ENCODE measurements around the gene TBC1D5. TPM values are rescaled to one million over a fixed set of nuclear protein-coding genes. Genes with fewer than 3 reads are reported as not detected.
"Not testable (repeated sequence)": the region's sequence is repeated elsewhere in the genome, so short reads cannot be mapped to it uniquely, and the experiment has no call there.

TBC1D5 gene
- total RNA-seq, 1 donor from 2014 or later, result 75.6 TPM

DNA sequence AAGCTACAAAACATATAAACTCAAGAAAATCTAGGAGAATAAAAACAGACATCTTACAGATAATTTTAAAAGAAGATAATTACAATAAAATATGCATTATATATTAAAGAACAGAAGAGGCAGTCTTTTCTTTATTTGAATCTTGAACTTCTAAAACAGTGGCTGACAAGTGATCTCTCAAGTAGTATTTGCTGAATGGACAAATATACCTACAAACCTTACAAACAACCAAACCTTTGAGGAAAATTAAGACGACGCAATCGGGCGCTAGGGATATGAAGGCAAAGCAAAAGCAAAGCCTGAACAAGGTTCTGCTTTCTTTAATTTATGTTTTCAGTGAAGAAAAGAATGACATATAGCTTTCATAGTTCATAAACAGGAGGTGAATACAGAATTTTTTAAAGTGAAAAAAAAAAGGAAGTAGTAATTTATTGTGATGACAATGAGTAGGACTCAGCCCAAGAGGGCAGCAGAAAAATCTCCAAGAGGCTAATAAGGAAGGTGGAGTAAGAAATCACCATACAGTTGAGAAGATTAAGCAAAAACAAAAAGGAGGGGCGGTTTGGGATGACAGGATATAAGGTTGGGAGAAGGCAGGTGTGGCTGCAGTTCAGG, 347.8 kb downstream of the TBC1D5 start:
- H3K27ac ChIP-seq, result no peak overlapping the region
- H3K9me3 ChIP-seq, result no peaks in the 10 kb centered on the region
- no peaks in the 10 kb centered on the region for H3K27me3 ChIP-seq (ENCODE audit: low read depth)
- DNase-seq (no peak), ATAC-seq (no peak)
- no peak overlapping the region for H3K4me3 ChIP-seq
- H3K4me1 ChIP-seq, result no peaks in the 10 kb centered on the region
- TF ChIP-seq, protein P1, sequence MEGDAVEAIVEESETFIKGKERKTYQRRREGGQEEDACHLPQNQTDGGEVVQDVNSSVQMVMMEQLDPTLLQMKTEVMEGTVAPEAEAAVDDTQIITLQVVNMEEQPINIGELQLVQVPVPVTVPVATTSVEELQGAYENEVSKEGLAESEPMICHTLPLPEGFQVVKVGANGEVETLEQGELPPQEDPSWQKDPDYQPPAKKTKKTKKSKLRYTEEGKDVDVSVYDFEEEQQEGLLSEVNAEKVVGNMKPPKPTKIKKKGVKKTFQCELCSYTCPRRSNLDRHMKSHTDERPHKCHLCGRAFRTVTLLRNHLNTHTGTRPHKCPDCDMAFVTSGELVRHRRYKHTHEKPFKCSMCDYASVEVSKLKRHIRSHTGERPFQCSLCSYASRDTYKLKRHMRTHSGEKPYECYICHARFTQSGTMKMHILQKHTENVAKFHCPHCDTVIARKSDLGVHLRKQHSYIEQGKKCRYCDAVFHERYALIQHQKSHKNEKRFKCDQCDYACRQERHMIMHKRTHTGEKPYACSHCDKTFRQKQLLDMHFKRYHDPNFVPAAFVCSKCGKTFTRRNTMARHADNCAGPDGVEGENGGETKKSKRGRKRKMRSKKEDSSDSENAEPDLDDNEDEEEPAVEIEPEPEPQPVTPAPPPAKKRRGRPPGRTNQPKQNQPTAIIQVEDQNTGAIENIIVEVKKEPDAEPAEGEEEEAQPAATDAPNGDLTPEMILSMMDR (IDR thresholded peaks at IDR 0.05), result no peak
- H3K36me3 ChIP-seq, result no peaks in the 10 kb centered on the region
- intact Hi-C loops (cut with DNase I), result no loop called here

DNA sequence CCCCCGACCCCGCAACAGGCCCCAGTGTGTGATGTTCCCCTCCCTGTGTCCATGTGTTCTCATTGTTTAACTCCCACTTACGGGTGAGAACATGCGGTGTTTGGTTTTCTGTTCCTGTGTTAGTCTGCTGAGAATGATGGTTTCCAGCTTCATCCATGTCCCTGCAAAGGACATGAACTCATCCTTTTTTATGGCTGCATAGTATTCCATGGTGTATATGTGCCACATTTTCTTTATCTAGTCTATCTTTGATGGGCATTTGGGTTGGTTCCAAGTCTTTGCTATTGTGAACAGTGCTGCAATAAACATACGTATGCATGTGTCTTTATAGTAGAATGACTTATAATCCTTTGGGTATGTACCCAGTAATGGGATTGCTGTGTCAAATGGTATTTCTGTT, 349.9 kb downstream of the TBC1D5 start:
- DNase-seq; H3K4me1 ChIP-seq; H3K36me3 ChIP-seq; ATAC-seq; H3K9me3 ChIP-seq; H3K4me3 ChIP-seq; H3K27ac ChIP-seq; intact Hi-C loops (cut with DNase I); H3K27me3 ChIP-seq (ENCODE audit: low read depth): not testable (repeated sequence)

- Histone ChIP-seq H3K4me1 (no peaks in the 10 kb centered on the region), H3K36me3 (no peaks in the 10 kb centered on the region), H3K9me3 (no peaks in the 10 kb centered on the region), H3K27ac (no peak overlapping the region), H3K27me3 (ENCODE audit: low read depth) (no peaks in the 10 kb centered on the region), H3K4me3 (no peak overlapping the region)
- no peak for ATAC-seq
- DNase-seq, result no peak
- TF ChIP-seq, protein P1 (IDR thresholded peaks at IDR 0.05), result no peak
- intact Hi-C loops (cut with DNase I), result no loop called here
Measured at GRCh38 chr3:17390785-17391184, 351.6 kb downstream of the TBC1D5 start.

DNA sequence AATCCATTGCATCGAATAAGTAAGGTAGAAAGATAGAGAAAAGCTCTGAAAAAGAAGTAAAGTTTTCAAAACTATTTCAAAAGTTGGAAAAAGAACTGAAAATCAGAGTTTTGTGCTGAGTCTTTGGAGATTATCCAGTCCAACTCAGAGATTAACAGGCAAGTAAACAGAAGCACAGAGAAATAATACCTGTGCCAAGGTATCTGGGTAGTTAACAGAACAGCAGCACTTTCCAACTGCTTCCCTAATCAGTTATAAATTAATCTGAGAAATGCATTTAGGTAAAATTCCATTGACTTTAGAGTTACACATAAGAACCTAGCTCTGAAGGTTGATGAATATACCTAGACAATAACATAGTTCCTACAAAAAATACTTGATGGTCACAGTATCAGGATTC, 355.3 kb downstream of the TBC1D5 start:
- Histone ChIP-seq H3K4me3 (no peak overlapping the region), H3K27me3 (ENCODE audit: low read depth) (no peaks in the 10 kb centered on the region), H3K4me1 (peaks cover 9% of the 10 kb centered on the region), H3K27ac (no peak overlapping the region), H3K9me3 (no peaks in the 10 kb centered on the region), H3K36me3 (no peaks in the 10 kb centered on the region)
- ATAC-seq (no peak), DNase-seq (no peak)
- intact Hi-C loops (cut with DNase I), result no loop called here
- TF ChIP-seq, protein P1 (IDR thresholded peaks at IDR 0.05), result no peak

DNA sequence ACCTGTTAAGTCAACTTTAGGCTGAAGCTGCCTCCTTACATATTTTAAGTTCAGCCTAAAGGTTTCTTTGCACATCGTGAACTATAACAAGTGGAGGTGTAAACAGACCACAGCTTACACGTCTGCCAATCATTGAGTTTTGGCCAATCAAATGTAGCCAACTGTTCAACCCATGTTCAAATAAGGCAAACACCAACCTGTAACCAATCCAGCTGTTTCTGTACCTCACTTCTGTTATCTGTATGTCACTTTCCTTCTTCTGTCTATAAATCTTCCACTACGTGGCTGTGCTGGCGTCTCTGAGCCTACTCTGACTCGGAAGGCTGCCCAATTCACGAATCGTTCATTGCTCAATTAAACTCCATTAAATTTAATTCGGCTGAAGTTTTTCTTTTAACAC, 356.0 kb downstream of the TBC1D5 start:
- TF ChIP-seq, protein P1 (IDR thresholded peaks at IDR 0.05), result no peak
- Histone ChIP-seq H3K27ac (no peak overlapping the region), H3K4me3 (no peak overlapping the region), H3K27me3 (ENCODE audit: low read depth) (no peaks in the 10 kb centered on the region), H3K36me3 (no peaks in the 10 kb centered on the region), H3K9me3 (no peaks in the 10 kb centered on the region), H3K4me1 (peaks cover 9% of the 10 kb centered on the region)
- intact Hi-C loops (cut with DNase I), result no loop called here
- ATAC-seq (no peak), DNase-seq (no peak)

GRCh38 chr3:17384567-17385296, 357.7 kb downstream of the TBC1D5 start:
- Histone ChIP-seq H3K9me3 (no peaks in the 10 kb centered on the region), H3K27ac (no peak overlapping the region), H3K36me3 (no peaks in the 10 kb centered on the region), H3K4me1 (peaks cover 9% of the 10 kb centered on the region), H3K4me3 (no peak overlapping the region), H3K27me3 (ENCODE audit: low read depth) (no peaks in the 10 kb centered on the region)
- intact Hi-C loops (cut with DNase I), result no loop called here
- ATAC-seq, result peak in 1 of 2 donors; percentile 48
- TF ChIP-seq, protein P1 (IDR thresholded peaks at IDR 0.05), result no peak
- no peak for DNase-seq
